HG02943 (cell line): ENCODE results near the gene GTF2IRD1.
"Not testable (repeated sequence)": the region's sequence is repeated elsewhere in the genome, so short reads cannot be mapped to it uniquely, and the experiment has no call there.

ENCODE experiments used
- ATAC-seq: cut with Tn5 transposase; IDR thresholded peaks from one replicate; pipeline ENCODE4 v1.9.1; 2021; ENCODE audit warnings: mild to moderate bottlenecking, low read depth, moderate library complexity; ENCODE audit not compliant: unreplicated experiment

GTF2IRD1 gene

GRCh38 chr7:74507538-74508319 is 54.0 kb downstream of the GTF2IRD1 start:
- ATAC-seq, result no peak

- ATAC-seq, result not testable (repeated sequence)
Observed at GRCh38 chr7:74509453-74509852, 55.7 kb downstream of the GTF2IRD1 start.

GRCh38 chr7:74511345-74511744 is 57.6 kb downstream of the GTF2IRD1 start:
- ATAC-seq, result no peak

GRCh38 chr7:74512762-74513161 is 59.1 kb downstream of the GTF2IRD1 start:
- no peak for ATAC-seq

GRCh38 chr7:74514131-74514591 is 60.5 kb downstream of the GTF2IRD1 start:
- ATAC-seq, result no peak

GRCh38 chr7:74515276-74515675 is 61.6 kb downstream of the GTF2IRD1 start:
- ATAC-seq, result no peak

- no peak for ATAC-seq
Observed at GRCh38 chr7:74516214-74516613, 62.5 kb downstream of the GTF2IRD1 start.

GRCh38 chr7:74518041-74518440 is 64.3 kb downstream of the GTF2IRD1 start:
- ATAC-seq, result no peak

- no peak for ATAC-seq
Observed at GRCh38 chr7:74518654-74519053, 64.9 kb downstream of the GTF2IRD1 start.

- ATAC-seq, result no peak
Observed at GRCh38 chr7:74519395-74519794, 65.7 kb downstream of the GTF2IRD1 start.

GRCh38 chr7:74521855-74522254 is 68.1 kb downstream of the GTF2IRD1 start:
- no peak for ATAC-seq

GRCh38 chr7:74522281-74522905 is 68.7 kb downstream of the GTF2IRD1 start:
- no peak for ATAC-seq

- no peak for ATAC-seq
Observed at GRCh38 chr7:74523015-74523414, 69.3 kb downstream of the GTF2IRD1 start.

GRCh38 chr7:74525140-74525539 is 71.4 kb downstream of the GTF2IRD1 start:
- no peak for ATAC-seq

GRCh38 chr7:74525881-74526280 is 72.2 kb downstream of the GTF2IRD1 start:
- ATAC-seq, result no peak

GRCh38 chr7:74526780-74527179 is 73.1 kb downstream of the GTF2IRD1 start:
- ATAC-seq, result no peak

GRCh38 chr7:74527842-74528241 is 74.1 kb downstream of the GTF2IRD1 start:
- no peak for ATAC-seq

GRCh38 chr7:74528773-74529172 is 75.1 kb downstream of the GTF2IRD1 start:
- not testable (repeated sequence) for ATAC-seq

- no peak for ATAC-seq
Observed at GRCh38 chr7:74535951-74536356, 82.2 kb downstream of the GTF2IRD1 start.

- ATAC-seq, result not testable (repeated sequence)
Observed at GRCh38 chr7:74541937-74542336, 88.2 kb downstream of the GTF2IRD1 start.

GRCh38 chr7:74542558-74543117 is 88.9 kb downstream of the GTF2IRD1 start:
- ATAC-seq, result no peak
